HG02763 (cell line): ENCODE data around the gene CTPS2.
"Not testable (repeated sequence)": the region's sequence is repeated elsewhere in the genome, so short reads cannot be mapped to it uniquely, and the experiment has no call there.

ENCODE experiments used
- ATAC-seq: cut with Tn5 transposase; IDR thresholded peaks from one replicate; pipeline ENCODE4 v1.9.1; 2021; ENCODE audit warnings: mild to moderate bottlenecking, moderate library complexity; ENCODE audit not compliant: unreplicated experiment

Gene CTPS2

DNA sequence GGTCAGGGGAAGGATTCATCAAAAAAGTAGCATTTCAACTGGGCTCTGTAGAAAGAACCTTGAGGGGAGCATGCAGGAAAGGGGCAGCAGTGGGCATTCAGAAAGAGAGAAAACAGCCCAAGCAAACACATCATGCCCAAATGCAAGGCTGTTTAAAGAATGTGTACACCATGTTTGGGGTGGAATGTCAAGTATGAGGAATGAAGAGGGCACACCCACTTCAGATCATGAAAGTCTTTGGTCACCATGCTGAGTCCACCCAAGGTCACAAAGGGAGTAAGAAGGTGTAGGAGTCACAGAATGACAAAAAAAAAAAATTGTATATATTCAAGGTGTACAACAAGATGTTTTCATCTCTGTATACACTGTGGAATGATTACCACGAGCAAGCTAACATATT lies 53.1 kb downstream of the CTPS2 start:
- ATAC-seq = no peak

DNA sequence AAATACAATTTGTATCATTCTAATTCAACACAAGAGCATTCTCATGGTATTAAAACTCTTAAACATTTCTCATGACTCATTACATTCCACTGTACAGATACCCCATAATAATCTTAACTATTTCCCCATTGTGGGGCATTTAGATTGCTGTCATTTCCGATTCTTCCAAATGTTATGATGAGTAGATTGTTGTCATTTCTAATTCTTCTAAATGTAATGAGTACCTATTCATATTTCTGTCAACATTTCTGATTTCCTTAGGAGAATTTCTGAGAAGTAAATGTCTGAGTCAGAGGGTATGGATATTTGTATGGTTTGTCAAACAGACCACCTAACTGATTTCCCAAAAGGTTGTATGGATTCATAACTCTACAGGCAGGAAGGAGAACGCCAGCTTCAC lies 54.2 kb downstream of the CTPS2 start:
- ATAC-seq = no peak

DNA sequence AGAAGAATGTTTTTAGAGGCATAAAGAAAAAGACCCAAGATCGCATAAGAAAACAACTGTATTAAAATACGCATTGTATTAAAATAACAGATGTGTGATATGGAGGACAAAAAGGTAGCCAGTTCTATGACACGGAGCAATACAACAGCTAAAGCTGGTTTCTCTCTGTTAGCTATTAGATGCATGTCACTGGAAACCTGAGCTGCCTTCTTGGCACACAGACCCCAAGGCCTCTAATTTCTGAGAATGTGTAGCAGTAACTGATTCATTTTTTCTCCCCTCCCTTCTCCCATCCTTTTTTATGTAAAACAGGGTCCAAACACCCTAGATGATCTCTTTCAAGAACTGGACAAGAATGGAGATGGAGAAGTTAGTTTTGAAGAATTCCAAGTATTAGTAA lies 58.4 kb downstream of the CTPS2 start:
- no peak for ATAC-seq

DNA sequence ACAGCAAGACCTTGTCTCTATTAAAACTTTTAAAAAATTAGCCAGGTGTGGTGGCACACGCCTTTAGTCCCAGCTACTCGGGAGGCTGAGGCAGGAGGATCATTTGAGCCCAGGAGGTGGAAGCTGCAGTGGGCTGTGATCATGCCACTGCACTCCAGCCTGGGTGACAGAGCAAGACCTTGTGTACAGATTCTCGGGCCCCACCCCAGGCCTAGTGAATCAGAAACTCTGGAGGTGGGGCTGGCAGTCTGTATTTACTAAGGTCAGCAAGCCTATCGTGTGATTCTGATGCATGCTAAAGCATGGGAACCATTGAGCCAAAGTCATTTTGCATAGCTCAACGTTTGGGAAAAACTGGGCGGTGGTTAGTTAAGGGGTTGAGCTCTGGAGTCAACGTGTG lies 59.0 kb downstream of the CTPS2 start:
- no peak for ATAC-seq

DNA sequence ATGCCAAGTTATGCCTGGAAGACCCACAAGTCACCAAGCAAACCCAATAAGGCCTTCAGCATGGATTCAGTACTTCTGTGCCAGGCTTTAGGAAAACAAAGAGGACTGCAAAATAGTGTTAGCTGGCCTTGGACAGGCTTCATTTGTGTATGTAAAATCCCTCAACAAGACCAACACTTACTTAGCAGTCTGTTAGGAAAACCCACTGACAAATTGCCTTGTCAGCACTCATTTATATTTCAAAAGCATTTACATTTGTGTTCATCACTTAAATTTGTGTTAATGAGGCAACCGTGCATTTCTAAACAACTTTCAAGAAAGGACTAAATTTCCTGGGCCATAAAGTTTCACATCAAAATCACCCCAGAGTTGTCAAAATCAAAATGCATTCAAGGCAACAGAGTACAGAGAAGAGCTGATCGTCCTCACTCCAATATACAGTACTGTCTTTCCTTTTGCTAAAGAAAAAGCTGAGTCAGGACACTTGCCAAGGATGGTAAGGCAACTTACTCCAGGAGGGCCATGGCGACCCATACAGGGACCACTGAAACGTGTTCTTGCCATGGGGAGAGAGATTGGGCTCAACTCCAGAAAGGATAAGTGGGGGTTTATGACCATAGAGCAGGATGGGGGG lies 61.0 kb downstream of the CTPS2 start:
- no peak for ATAC-seq

DNA sequence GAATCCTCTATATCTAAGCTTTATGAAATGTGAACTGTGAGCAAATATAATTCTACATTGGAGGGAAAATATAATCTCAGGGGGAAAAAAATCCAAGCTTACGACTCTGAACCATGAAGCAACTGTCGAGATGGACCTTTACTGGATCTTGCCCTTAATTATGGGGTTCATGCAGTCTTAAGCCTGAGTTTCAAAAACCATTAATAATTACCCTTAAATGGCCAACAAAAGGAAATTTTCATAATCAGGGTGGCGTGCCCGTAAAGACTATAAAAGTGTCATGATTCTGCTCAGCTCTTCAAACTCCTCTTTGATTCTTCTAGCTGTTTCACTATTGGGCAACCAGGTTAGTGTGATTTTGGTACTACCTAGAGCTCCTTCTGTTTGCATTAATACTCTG lies 62.6 kb downstream of the CTPS2 start, which contains the start of gene S100G:
Gene S100G, plus strand, starts transcription at position 301 of the 400 bp plus-strand sequence. CDS start 849 bp downstream, outside the sequence.
- ATAC-seq = no peak

DNA sequence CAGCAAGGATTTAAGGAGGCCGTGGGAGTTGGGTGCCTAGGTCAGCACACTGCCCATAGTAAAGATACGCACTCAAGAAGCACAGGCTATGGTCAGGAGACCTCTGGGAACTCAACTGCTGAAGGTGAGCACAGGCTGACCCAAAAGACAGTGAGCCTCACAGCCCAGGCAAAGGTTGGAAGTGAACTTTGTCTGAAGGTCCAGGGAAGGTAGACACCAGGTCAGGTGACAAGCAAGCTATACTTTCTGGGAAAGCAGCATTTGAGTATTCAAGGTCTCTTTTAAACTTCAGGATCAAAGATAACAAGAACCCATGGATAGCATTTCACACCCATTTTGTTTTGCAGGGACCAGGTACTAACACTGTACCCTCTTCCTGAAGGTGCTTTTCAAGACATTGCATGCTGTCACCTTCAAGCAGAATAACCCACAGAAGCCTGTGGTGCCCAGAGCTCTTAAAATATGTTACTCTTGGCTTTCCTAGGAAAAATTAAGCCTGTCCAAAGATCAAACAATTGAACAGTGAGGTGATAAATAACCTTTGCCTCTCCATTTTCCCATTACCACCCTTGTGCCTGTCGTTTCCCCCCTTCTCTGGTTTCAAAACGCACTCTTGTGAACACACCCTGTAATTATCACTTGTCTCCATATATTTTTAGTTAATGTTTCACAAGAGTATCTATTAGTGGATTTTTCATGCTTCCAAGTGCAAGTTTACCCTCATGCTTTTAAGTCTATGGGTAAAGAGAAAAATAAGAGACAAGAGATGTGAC lies 65.9 kb downstream of the CTPS2 start:
- ATAC-seq = no peak

DNA sequence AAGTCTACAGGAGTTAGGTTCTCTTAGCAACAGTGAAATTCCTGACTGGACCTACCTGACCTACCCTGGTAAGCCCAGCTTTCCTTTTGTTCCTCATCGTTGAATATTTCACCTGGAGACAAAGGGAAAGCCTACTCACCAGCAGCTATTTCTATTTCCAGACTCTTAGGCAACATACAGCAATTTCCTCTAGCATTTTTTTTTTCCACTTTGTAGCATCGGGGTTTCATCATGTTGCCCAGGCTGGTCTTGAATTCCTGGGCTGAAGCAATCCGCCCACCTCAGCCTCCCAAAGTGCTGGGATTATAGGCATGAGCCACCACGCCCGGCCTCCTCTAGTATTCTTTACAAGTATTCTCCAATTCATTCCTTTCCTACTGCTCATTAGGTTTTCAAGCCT lies 69.3 kb downstream of the CTPS2 start:
- ATAC-seq = no peak

DNA sequence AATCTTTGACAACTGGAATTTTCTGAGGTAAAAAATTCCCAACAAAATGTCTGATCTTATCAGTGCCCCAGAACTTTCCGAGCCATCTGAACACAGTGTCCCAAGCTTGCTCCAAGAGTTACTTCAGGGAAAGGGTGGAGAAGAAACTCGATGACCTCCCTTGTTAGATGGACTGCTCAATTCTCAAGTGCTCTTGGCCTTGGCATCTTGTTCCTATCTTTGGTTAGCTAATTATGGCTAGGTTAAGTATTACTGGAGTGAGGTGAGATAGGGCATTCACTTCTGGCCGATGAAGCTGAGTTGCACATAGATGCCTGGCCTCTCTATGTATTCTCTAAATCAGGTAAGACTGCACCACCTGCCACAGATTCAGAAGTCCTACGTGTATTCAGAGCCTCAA lies 71.6 kb downstream of the CTPS2 start:
- ATAC-seq = no peak

DNA sequence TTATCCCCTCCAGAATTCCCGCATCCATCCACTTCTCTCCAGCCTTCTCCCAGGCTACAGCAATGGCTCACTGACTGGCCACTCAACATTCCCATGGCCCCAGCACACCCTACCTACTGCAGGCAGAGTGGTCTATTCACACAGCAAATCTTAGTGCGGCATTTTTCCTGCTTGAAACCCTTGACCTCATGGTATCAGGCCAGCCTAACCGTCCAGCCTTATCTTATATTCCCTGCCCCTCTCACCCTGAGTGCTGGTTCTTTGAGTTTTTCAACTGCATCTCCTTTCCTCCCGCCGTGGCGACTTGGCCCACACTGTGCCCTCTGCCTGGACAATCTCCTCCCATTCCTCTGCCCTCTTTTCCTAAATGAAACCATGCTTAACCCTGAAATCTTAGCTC lies 72.5 kb downstream of the CTPS2 start:
- no peak for ATAC-seq

DNA sequence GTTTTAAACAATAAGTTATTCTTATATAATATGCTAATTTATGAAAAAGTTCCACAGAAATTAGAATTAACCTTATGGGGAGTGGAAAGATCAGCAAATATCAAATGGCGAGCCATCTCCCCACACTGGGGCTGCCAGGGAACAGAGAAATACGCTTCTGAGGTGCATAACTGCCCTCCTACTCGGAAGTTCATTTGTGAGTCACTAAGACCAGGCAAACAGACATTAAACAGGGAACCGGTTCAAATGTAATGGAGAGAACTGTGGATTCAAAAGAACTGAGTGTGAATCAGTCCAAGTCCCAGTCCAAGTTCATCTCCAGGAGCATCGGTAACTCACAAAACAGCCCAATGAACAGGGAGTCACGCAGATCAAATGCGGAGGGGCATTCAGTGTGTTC lies 73.9 kb downstream of the CTPS2 start:
- ATAC-seq = no peak

DNA sequence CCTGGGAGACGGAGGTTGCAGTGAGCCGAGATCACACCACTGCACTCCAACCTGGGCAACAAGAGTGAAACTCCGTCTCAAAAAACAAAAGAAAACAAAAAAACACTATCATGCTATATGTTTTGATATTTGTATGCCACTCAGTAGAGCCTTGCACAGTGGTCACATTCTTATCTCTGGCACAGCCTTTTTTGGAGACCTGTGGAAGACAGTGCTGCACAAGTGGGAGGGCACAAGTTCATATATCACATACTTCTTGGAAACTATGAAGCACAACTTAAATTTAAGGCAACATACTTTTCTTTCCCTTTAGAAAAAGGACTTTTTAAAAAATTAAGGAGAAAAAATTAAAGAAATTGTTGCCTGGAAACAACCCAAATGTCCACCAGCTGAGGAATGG lies 76.9 kb downstream of the CTPS2 start:
- ATAC-seq = no peak

DNA sequence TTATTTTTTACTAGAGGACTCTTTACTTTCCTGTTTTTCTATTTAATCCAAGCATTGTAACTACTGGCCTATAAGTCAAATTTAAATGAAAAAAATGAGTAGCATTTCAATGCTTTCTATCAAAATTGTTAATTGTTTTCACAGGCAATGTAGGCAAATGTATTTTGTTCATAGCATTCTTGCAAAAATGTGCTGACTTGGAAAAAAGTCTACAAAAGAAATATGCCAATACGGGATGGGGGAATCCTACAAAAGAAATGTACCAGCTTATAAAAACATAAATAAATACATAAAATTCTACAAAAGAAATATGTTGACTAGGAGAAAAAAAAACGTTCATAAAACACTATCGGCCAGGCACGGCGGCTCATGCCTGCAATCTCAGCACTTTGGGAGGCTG lies 77.4 kb downstream of the CTPS2 start:
- ATAC-seq = no peak

DNA sequence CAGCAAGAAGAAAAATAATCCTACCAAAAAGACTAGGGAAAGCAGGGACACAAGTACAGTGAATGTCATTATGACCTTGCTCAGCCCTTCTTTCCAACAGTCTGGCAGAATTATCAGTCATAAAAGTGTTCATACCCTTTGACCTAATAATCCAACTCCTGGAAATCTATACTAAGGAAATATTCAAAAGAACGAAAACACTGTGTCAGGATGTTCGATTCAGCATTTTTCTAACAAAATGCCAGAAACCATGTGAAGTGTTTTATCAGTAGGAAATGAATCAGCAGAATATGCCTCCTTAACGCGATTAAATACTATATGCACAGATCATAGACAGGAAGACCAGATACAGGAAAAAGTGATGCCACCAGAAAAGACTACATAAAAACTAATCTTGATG lies 78.7 kb downstream of the CTPS2 start:
- no peak for ATAC-seq

DNA sequence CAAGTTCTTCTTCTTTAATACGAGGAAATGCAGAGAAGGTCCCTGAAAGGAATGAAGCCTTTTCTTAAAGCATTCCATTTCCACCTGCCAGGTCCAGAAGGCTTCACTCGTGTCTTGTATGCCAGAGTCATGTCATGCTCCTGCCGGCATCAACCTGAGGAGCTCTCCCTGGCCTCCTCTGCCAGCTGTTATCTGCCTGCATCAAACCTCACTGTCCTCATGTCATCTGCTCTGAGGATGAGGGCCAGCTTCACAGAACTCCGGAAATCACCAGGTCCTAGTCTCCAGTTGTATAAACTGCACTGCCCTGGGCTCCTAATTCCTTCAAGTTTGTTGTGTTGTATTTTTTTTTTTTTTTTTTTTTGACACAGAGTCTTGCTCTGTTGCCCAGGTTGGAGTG lies 82.6 kb downstream of the CTPS2 start:
- no peak for ATAC-seq

DNA sequence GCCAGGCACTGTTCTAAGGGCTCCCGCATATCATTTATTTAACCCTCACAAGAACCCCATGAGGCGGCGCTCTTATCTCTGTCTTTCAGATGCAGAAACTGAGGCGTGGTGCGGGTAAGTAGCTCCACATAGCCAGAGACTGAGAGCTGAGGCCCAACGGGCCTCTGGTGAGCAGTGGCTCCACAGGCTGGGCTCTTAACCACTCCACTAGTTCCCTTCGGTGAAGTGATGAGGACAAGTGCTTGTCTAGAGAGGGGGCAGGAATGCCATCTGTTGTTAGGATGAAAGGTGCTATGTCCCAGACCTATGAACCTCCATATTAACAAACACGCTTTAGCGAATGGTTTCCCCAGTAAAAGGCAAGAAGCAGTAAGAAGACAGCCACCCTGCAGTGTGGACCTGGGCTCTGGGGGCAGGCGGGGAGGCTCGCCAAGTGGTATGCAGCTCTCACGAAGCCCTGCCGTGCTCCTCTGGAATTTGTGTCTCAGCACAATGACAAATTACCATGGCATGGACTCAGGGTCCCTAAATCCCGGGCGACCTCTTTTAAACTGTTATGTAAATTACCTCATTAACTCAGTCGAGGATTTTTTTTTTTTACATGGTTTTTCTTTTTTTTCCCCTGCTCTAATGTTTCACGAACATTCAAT lies 83.4 kb downstream of the CTPS2 start:
- ATAC-seq = no peak

DNA sequence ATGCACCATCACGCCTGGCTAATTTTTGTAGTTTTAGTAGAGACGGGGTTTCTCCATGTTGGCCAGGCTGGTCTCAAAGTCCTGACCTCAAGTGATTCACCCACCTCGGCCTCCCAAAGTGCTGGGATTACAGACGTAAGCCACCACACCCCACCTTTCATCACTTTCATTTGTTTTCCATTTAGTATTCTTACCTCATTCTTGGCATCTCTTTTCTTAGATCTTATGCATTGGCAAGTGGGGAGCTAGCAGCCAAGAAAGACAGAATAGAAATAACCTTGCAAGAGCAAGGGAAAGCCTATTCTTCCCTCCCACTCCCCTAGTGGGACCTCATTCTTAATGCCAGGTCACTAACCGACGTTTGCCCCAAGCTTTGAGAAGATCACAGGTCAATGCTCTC lies 84.0 kb downstream of the CTPS2 start:
- ATAC-seq = not testable (repeated sequence)

DNA sequence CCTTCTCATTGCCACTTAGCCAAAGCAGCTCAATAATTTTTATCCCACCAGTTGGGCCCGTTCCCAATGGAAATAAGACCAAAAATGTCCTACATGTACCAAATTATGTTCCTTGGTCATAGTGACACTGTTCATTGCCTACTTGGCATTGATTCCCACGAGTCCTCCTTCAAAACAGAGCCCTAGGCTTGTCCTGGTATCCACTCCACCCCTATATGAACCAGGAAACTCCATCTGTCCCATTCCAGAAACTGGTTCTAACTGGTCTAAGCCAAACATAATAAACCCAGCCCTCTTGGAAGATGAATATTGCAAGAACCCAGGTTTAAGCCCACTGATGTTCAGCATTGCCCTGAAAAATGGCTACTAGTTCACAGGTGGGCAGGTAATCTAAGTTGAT lies 93.4 kb downstream of the CTPS2 start:
- ATAC-seq = no peak

DNA sequence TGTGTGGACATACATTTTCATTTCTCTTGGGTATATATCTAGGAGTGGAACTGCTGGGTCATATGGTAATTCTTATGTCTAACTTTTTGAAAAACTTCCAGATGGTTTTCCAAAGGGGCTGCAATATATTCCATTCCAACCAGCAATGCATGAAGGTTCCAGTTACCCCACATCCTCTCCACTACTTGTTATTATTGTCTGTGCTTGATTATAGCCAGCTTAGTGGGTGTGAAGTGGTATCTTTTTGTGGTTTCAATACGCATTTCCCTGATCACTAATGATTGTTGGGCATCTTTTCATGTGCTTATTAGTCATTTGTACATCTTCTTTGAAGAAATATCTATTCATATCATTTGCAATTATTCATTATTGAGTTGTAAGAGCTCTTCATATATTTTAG lies 94.0 kb downstream of the CTPS2 start:
- no peak for ATAC-seq

DNA sequence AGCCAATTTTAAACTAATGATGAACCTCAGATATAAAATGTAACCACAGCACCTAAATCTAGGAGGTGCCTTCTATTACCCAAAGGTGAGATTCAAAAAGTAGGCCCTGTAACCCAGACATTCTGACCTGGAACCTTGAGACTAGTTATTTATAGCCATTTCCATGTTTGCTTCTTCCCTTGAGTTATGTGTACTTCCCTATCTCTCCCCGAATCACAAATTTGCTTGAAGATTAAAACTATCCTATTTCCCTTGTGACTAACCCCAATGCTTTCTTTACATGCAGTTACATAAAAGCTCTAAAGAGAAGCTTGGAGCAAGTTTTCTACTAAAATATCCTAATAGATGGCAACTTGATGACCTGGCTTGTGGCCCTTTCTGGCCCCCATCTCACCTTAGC lies 95.1 kb downstream of the CTPS2 start:
- ATAC-seq = no peak

DNA sequence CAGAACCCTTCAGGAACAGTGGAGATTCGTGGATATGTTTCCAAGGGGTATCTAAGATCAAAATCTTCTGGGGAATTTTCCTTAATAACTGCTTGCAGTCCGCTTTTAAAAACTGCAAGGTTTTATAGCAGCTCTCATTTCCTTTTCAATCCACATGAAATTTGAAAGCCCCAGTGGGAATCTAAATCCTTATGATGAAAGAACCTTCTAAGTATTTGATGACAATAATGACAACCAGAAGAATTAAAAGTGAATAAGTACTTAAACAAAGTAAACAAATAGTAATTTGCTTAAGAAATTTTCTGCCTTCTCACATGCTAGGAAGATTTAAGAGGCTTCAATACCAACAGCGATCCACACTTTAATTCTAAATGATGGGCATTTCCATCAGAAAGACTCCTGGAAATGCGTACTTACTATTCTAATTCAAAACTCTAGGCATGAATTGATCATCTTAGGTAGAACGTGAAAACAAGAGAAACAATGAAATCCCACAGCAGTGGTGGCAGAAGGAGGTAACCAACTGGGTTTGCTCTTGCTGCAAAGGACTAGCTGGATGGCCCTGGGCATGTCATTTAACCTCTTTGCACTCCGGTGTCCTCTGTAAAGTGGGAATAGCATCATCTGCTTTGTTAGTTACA lies 100.1 kb downstream of the CTPS2 start:
- no peak for ATAC-seq

DNA sequence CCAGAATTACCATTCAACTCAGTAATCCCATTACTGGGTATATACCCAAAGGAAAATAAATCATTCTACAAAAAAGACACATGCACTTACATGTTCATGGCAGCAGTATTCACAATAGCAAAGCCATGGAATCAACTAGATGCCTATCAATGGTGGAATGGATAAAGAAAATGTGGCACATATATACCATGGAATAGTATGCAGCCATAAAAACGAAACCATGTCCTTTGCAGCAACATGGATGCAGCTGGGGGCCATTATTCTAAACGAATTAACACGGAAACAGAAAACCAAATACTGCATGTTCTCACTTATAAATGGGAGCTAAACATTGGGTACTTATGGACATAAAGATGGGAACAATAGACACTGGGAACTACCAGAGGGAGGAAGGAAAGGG lies 101.8 kb downstream of the CTPS2 start:
- not testable (repeated sequence) for ATAC-seq
